ENCODE data around the gene HOXA2. TPM values are rescaled to one million over a fixed set of nuclear protein-coding genes. Genes with fewer than 3 reads are reported as not detected.

Gene HOXA2
- total RNA-seq, 1 donor from 2014 or later = not detected

GRCh38 chr7:27148756-27149641 lies 46.5 kb upstream of the HOXA2 start:
- DNase-seq = no peak
- peaks cover 17% of the 10 kb centered on the region for H3K36me3 Mint-ChIP-seq (ENCODE audit: unreplicated experiment)
- no peaks in the 10 kb centered on the region for H3K4me1 Mint-ChIP-seq (ENCODE audit: low read depth, unreplicated experiment)
- H3K27me3 Mint-ChIP-seq (ENCODE audit: unreplicated experiment) = peaks cover 54% of the 10 kb centered on the region
- H3K27ac Mint-ChIP-seq (ENCODE audit: unreplicated experiment) = no peak overlapping the region
- TF ChIP-seq, protein P1, sequence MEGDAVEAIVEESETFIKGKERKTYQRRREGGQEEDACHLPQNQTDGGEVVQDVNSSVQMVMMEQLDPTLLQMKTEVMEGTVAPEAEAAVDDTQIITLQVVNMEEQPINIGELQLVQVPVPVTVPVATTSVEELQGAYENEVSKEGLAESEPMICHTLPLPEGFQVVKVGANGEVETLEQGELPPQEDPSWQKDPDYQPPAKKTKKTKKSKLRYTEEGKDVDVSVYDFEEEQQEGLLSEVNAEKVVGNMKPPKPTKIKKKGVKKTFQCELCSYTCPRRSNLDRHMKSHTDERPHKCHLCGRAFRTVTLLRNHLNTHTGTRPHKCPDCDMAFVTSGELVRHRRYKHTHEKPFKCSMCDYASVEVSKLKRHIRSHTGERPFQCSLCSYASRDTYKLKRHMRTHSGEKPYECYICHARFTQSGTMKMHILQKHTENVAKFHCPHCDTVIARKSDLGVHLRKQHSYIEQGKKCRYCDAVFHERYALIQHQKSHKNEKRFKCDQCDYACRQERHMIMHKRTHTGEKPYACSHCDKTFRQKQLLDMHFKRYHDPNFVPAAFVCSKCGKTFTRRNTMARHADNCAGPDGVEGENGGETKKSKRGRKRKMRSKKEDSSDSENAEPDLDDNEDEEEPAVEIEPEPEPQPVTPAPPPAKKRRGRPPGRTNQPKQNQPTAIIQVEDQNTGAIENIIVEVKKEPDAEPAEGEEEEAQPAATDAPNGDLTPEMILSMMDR (IDR thresholded peaks at IDR 0.05; ENCODE audit: partially characterized antibody, unreplicated experiment) = no peak
- H3K9me3 Mint-ChIP-seq (ENCODE audit: unreplicated experiment) = peaks cover 7% of the 10 kb centered on the region
- no peak overlapping the region for H3K4me3 Mint-ChIP-seq (ENCODE audit: unreplicated experiment)

- H3K27ac Mint-ChIP-seq (ENCODE audit: unreplicated experiment) = no peak overlapping the region
Observed at GRCh38 chr7:27148031-27148755, 45.7 kb upstream of the HOXA2 start.

DNA sequence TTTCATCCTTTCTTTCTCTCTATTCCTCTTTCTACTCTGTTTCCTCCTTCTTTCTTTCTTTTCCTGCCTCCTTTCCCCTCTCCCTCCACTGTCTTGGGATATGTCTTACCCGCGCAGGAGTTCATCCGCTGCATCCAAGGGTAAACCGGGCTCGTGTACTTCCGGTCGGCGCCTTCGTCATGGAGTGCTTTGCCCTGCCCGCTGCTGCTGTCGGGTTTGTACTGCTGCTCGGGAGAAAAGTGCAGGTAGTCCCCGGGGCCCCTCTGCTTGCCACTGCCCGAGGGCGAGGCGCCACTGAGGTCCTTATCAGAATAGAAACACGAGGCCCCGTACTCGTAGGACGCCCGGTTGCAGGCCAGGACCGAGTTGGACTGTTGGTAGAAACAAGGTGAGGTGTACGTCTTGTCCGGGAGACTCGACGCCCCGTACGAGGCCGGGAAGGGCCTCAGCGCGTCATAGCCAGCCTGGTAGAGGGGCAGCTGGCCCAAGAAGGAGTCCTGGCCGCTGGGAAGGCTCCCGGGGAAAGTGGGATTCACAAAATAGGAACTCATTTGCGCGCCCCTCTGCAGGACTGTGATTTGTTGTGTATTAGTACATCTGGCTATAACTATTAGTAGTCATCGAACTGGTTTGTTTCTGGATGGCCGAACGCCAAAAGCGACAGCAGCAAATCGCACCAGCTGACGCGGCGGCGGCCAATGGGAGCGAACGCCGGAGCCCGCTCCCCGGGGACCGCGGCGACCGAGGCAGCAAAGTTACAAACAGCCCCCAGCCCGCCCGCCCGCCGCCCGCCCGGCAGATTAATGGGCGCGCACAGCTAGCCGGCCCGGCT lies 44.9 kb upstream of the HOXA2 start, which contains the start of gene HOXA6:
Gene HOXA6 (minus strand): TSS at position 576 of the 832 bp plus-strand sequence. CDS start 25 bp downstream, at position 551.
- H3K4me3 Mint-ChIP-seq (ENCODE audit: unreplicated experiment) = peak within 1 kb of the TSS; percentile 46
- DNase-seq = no peak
- peaks cover 13% of the 10 kb centered on the region for H3K36me3 Mint-ChIP-seq (ENCODE audit: unreplicated experiment)
- no peaks in the 10 kb centered on the region for H3K4me1 Mint-ChIP-seq (ENCODE audit: low read depth, unreplicated experiment)
- peaks cover 48% of the 10 kb centered on the region for H3K27me3 Mint-ChIP-seq (ENCODE audit: unreplicated experiment)
- TF ChIP-seq, protein P1 (IDR thresholded peaks at IDR 0.05; ENCODE audit: partially characterized antibody, unreplicated experiment) = no peak
- peaks cover 4% of the 10 kb centered on the region for H3K9me3 Mint-ChIP-seq (ENCODE audit: unreplicated experiment)
- H3K27ac Mint-ChIP-seq (ENCODE audit: unreplicated experiment) = no peak within 1 kb of the TSS

More at GRCh38 chr7:27148031-27148755, 45.7 kb upstream of the HOXA2 start:
- Mint-ChIP-seq H3K4me1 (ENCODE audit: low read depth, unreplicated experiment) (no peaks in the 10 kb centered on the region), H3K4me3 (ENCODE audit: unreplicated experiment) (peak overlapping the region; percentile 46), H3K36me3 (ENCODE audit: unreplicated experiment) (peaks cover 13% of the 10 kb centered on the region), H3K9me3 (ENCODE audit: unreplicated experiment) (peaks cover 4% of the 10 kb centered on the region), H3K27me3 (ENCODE audit: unreplicated experiment) (peaks cover 48% of the 10 kb centered on the region)
- TF ChIP-seq, protein P1 (IDR thresholded peaks at IDR 0.05; ENCODE audit: partially characterized antibody, unreplicated experiment) = no peak
- no peak for DNase-seq

DNA sequence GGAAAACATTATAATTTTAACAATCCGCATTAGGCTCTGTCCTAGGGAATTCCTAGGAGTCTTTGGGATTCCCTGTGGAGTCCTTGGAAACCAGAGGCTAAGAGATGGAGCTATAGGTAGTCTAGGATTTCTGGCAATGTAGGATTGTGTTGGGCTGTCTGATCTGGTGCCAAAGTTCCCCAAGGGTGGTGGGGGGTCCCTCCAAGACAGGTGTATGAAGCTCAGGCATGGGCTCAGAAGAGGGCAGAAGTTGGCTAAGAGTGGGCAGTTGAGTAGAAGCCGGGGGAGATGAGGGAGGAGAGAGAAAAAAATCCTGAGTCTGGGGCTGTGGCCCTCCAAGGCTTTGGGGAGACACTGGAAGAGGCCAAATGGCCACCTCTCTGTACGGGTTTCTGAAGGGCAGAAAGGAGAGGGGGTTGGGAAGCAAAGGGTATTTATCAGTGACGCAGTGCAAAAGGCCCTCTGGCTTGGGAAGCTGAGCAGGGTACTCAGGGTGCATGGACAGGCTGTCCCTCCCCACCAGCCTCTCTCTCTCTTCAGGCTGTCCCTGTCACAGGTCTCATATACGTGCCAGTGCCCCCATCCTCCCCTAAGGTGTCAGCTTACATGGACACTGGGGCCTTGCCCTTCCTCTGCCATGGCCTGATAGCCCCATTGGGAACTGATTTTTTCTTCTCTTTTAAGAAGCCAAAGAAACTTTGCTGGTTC lies 44.2 kb upstream of the HOXA2 start:
- Mint-ChIP-seq H3K4me3 (ENCODE audit: unreplicated experiment) (no peak overlapping the region), H3K9me3 (ENCODE audit: unreplicated experiment) (peaks cover 4% of the 10 kb centered on the region), H3K36me3 (ENCODE audit: unreplicated experiment) (peaks cover 13% of the 10 kb centered on the region), H3K4me1 (ENCODE audit: low read depth, unreplicated experiment) (no peaks in the 10 kb centered on the region), H3K27ac (ENCODE audit: unreplicated experiment) (no peak overlapping the region), H3K27me3 (ENCODE audit: unreplicated experiment) (peaks cover 48% of the 10 kb centered on the region)
- no peak for DNase-seq
- TF ChIP-seq, protein P1 (IDR thresholded peaks at IDR 0.05; ENCODE audit: partially characterized antibody, unreplicated experiment) = no peak

Measured in glutamatergic neuron (in vitro differentiated cells).